ENCODE results near the gene PTPRG.

GRCh38 chr3:61637088-61638051 lies 76.0 kb downstream of the PTPRG start:
- TF ChIP-seq CTCF (IDR thresholded peaks at IDR 0.05; ENCODE audit: extremely low read depth in 1 of 2, insufficient read depth in 1 of 2, low read depth in 1 of 2, low read length in 2 of 2), result no peak
- no peak for TF ChIP-seq POLR2A (IDR thresholded peaks at IDR 0.05; ENCODE audit: low read depth, low read length)
- no peak for TF ChIP-seq MAX (IDR thresholded peaks at IDR 0.05; ENCODE audit: insufficient read depth, insufficient read length)
